Measurements from ENCODE around the gene MROH2A. TPM values are rescaled to one million over a fixed set of nuclear protein-coding genes. Genes with fewer than 3 reads are reported as not detected.

Gene MROH2A
- polyA plus RNA-seq, 1 experiment = not detected

DNA sequence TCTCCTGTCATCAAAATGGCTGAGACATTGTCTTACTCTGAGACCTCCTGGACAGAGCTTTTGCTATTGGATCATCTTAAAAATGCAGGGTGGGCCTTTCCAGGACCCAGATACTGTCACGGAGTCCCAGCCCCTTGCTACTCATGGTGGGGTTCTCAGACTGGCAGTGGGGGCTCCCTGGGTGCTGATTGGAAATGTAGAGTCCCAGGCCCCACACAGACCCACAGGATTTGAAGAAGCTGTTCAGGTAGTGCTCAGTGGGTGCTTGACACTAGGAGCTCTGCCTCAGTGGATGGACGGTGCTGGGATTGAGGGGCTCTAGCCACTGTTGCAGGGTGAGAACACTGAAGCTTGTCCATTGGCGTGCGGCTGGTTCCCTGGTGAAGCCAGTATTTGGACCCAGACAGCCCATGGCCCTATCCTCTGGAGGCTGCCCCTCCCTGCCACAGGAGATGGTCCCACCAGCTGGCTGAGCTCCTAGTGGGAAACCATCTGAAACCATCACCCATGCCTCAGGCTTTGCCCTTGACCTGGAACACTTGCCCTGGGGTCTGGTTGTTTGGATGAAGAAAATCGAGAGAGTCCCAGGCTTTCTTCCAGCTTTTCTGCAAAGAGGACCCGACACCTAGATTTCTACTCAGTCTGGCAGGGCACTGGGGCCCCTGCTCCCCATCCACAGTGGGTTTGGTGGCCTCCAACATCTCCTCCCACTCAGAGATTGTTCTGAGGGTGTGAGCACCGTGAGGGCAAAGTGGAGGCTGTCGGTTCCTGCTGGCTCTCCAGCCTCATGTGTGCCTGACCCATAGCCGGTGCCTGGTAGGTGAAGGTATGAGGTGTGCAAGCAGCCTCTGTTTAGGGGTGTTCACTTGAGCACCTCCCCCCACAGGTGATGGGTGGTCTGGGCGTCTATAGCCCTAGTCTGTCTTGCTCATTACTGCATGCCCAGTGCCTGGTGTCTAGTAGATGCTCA lies 30.1 kb downstream of the MROH2A start:
- Histone ChIP-seq H3K27me3 (ENCODE audit: control insufficient read depth, insufficient read depth, low read length) (peaks cover 4% of the 10 kb centered on the region; the same call in 1 of the 2 replicates), H3K36me3 (ENCODE audit: control insufficient read depth, insufficient read depth, low read length) (no peaks in the 10 kb centered on the region), H3K4me3 (ENCODE audit: low read depth, low read length) (no peak overlapping the region)
- TF ChIP-seq, protein P1, sequence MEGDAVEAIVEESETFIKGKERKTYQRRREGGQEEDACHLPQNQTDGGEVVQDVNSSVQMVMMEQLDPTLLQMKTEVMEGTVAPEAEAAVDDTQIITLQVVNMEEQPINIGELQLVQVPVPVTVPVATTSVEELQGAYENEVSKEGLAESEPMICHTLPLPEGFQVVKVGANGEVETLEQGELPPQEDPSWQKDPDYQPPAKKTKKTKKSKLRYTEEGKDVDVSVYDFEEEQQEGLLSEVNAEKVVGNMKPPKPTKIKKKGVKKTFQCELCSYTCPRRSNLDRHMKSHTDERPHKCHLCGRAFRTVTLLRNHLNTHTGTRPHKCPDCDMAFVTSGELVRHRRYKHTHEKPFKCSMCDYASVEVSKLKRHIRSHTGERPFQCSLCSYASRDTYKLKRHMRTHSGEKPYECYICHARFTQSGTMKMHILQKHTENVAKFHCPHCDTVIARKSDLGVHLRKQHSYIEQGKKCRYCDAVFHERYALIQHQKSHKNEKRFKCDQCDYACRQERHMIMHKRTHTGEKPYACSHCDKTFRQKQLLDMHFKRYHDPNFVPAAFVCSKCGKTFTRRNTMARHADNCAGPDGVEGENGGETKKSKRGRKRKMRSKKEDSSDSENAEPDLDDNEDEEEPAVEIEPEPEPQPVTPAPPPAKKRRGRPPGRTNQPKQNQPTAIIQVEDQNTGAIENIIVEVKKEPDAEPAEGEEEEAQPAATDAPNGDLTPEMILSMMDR (IDR thresholded peaks at IDR 0.05; ENCODE audit: insufficient read depth, low read depth, low read length) = no peak
- POLR2A ChIA-PET = no interaction called here
- CTCF ChIA-PET = interaction anchor here (1.3 kb wide), 1 partner anchor 31 kb away, joined by 3 read pairs; no protein-coding TSS in a partner anchor
- DNase-seq (ENCODE audit: low read depth) = no peak

DNA sequence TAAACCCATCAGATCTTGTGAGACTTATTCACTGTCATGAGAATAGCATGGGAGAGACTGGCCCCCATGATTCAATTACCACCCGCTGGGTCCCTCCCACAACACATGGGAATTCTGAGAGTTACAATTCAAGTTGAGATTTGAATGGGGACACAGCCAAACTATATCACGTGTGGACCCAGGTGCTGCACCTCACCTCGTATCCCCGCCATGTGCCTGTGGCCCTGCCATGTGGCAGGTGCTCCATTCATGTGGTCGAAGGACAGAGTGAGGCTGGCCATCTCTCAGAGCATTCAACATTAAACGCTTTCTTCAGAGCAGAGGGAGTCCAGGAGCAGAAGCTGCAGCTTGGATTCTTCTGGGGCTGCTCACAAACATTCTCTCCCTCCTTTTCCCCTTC lies 32.3 kb downstream of the MROH2A start:
- TF ChIP-seq, protein P1 (IDR thresholded peaks at IDR 0.05; ENCODE audit: insufficient read depth, low read depth, low read length) = no peak
- Histone ChIP-seq H3K27me3 (ENCODE audit: control insufficient read depth, insufficient read depth, low read length) (peaks cover 4% of the 10 kb centered on the region; the same call in 1 of the 2 replicates), H3K36me3 (ENCODE audit: control insufficient read depth, insufficient read depth, low read length) (no peaks in the 10 kb centered on the region), H3K4me3 (ENCODE audit: low read depth, low read length) (no peak overlapping the region)
- ChIA-PET CTCF (no interaction called here), POLR2A (no interaction called here)
- no peak for DNase-seq (ENCODE audit: low read depth)

DNA sequence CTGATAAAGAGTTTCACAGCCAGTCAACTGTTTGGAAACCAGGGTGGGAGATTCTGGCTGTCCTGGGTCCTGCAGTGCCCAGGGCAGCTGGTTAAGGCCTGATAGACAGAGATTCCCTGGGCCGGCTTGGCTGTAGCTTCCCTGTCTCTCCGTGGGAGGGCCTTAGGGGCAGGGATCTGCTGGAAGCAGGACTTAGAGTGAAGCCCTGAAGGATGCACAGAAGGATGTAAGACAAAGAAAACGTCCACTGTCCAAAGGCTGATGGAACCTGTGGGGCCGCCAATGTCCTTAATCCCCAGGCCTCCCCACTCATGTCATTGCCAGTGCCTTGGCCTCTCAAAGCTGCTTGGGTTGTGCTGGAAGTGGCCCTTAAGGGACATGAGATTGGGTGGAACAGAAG lies 33.0 kb downstream of the MROH2A start:
- Histone ChIP-seq H3K4me3 (ENCODE audit: low read depth, low read length) (no peak overlapping the region), H3K27me3 (ENCODE audit: control insufficient read depth, insufficient read depth, low read length) (peaks cover 4% of the 10 kb centered on the region; the same call in 1 of the 2 replicates), H3K36me3 (ENCODE audit: control insufficient read depth, insufficient read depth, low read length) (no peaks in the 10 kb centered on the region)
- CTCF ChIA-PET = no interaction called here
- POLR2A ChIA-PET = no interaction called here
- no peak for DNase-seq (ENCODE audit: low read depth)
- TF ChIP-seq, protein P1 (IDR thresholded peaks at IDR 0.05; ENCODE audit: insufficient read depth, low read depth, low read length) = no peak

DNA sequence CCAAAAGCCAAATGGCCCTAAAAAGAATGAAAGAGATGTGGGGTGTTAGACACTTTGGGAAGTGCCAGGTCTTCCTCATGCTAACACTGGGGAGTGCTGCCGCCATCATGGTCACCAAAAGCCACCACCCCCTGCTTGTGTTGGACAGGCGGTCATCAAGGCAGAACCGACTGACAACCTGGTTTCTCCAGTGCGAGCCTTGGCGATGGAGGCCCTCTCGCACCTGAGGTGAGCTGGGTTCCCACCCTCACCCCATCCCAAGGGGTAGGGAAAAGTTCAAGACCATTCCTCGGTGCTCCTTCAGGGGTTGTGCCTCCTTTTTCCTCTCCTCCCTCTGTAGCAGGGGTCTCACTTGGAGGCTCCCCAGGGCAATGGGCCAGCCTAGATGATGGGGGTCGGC lies 33.6 kb downstream of the MROH2A start:
- CTCF ChIA-PET = no interaction called here
- Histone ChIP-seq H3K36me3 (ENCODE audit: control insufficient read depth, insufficient read depth, low read length) (no peaks in the 10 kb centered on the region), H3K4me3 (ENCODE audit: low read depth, low read length) (no peak overlapping the region), H3K27me3 (ENCODE audit: control insufficient read depth, insufficient read depth, low read length) (peaks cover 4% of the 10 kb centered on the region; the same call in 1 of the 2 replicates)
- TF ChIP-seq, protein P1 (IDR thresholded peaks at IDR 0.05; ENCODE audit: insufficient read depth, low read depth, low read length) = no peak
- POLR2A ChIA-PET = no interaction called here
- DNase-seq (ENCODE audit: low read depth) = no peak

DNA sequence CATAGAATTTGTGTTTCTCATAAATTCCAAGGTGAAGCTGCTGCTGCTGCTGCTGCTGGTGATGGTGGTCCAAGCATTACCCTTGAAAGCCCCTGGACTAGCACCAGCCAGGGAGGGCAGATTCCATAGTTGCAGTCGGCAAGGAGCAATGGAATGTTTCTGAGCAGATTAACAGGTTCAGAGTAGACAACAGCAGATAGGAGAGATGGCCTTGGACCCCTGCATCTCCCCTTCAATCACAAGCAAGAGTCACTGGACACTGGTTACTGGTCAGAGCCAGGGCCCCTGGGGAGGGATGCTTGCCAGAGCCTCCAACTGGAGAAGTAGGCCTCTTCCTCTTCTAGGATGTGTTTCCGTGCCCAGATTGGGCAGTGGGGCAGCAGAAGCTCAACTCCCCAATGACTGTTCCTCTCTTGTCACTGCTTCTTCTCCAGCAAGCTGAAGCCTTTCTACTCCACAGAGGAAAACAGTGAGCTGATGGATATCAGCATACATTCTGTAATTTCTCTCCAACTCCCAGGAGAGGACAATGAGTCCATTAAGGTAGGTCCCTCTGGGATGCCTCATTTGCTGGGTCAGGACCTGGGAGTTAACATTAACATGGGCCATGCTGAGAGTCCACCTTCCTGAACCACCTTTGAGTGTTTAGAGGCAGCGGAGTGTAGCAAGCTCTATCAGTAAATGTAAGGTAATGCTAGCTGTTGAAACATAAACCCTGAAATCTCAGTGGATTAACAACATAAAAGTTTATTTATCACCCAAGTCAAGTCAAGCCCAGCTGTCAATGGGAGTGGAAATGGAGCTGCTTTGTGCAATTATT lies 35.3 kb downstream of the MROH2A start:
- POLR2A ChIA-PET = no interaction called here
- DNase-seq (ENCODE audit: low read depth) = no peak
- CTCF ChIA-PET = no interaction called here
- TF ChIP-seq, protein P1 (IDR thresholded peaks at IDR 0.05; ENCODE audit: insufficient read depth, low read depth, low read length) = no peak
- no peaks in the 10 kb centered on the region for H3K36me3 ChIP-seq (ENCODE audit: control insufficient read depth, insufficient read depth, low read length)
- H3K27me3 ChIP-seq (ENCODE audit: control insufficient read depth, insufficient read depth, low read length) = peaks cover 3% of the 10 kb centered on the region; the same call in 1 of the 2 replicates
- no peak overlapping the region for H3K4me3 ChIP-seq (ENCODE audit: low read depth, low read length)

Measured in BJ (cell line).